Loucy (cell line): ENCODE data around the gene HDLBP.

Experiments used
- H2AFZ ChIP-seq: fragments of 200-600 bp; sonication (generic); 2 replicates; pipeline ENCODE4 v1.6.0; 2016; ENCODE audit warnings: antibody characterized with exemption, mild to moderate bottlenecking, low read length, moderate library complexity
- H3F3A ChIP-seq: fragments of 200-600 bp; 2 replicates; pipeline ENCODE4 v1.6.0; 2016; ENCODE audit warnings: antibody characterized with exemption, low read depth, mild to moderate bottlenecking
- H3K27me3 ChIP-seq: fragments of 200-600 bp; sonication (generic); 2 replicates; pipeline ENCODE4 v1.6.1; 2014; ENCODE audit warnings: low read length, mild to moderate bottlenecking; ENCODE audit not compliant: insufficient read depth, poor library complexity, severe bottlenecking
- H3K36me3 ChIP-seq: fragments of 200-600 bp; sonication (generic); 2 replicates; pipeline ENCODE4 v1.6.1; 2016; ENCODE audit warnings: low read length; ENCODE audit not compliant: insufficient read depth
- H3K4me1 ChIP-seq: fragments of 200-600 bp; sonication (generic); 2 replicates; pipeline ENCODE4 v1.5.1; 2014; ENCODE audit warnings: low read length, mild to moderate bottlenecking; ENCODE audit not compliant: insufficient read depth, poor library complexity, severe bottlenecking
- H3K4me2 ChIP-seq: fragments of 200-600 bp; sonication (generic); 2 replicates; pipeline ENCODE4 v1.6.0; 2014; ENCODE audit warnings: antibody characterized with exemption, low read length, low read depth, mild to moderate bottlenecking; ENCODE audit not compliant: poor library complexity, severe bottlenecking
- H3K4me3 ChIP-seq: fragments of 200-600 bp; sonication (generic); 2 replicates; pipeline ENCODE4 v1.5.1; 2014; ENCODE audit warnings: low read length, mild to moderate bottlenecking, mixed read lengths; ENCODE audit not compliant: poor library complexity, severe bottlenecking
- H3K79me2 ChIP-seq: fragments of 200-600 bp; sonication (generic); 2 replicates; pipeline ENCODE4 v1.6.1; 2014; ENCODE audit warnings: low read length; ENCODE audit not compliant: insufficient read depth
- H3K9ac ChIP-seq: fragments of 200-600 bp; sonication (generic); 2 replicates; pipeline ENCODE4 v1.6.0; 2014; ENCODE audit warnings: mild to moderate bottlenecking, low read depth, low read length, moderate library complexity; ENCODE audit not compliant: poor library complexity, severe bottlenecking
- H3K9me2 ChIP-seq: fragments of 200-600 bp; sonication (generic); replicated peaks from 2 replicates; pipeline ENCODE4 v1.6.1; 2016; ENCODE audit warnings: low read depth, low read length, mixed read lengths
- H3K9me3 ChIP-seq: fragments of 200-600 bp; sonication (generic); 2 replicates; pipeline ENCODE4 v1.6.1; 2014; ENCODE audit warnings: mild to moderate bottlenecking, antibody characterized with exemption, low read length, low read depth; ENCODE audit not compliant: insufficient read depth
- H4K20me1 ChIP-seq: fragments of 200-600 bp; sonication (generic); 2 replicates; pipeline ENCODE4 v1.6.0; 2014; ENCODE audit warnings: antibody characterized with exemption, low read length, mild to moderate bottlenecking; ENCODE audit not compliant: insufficient read depth, poor library complexity, severe bottlenecking
- EZH2phosphoT487 ChIP-seq: fragments of 200-600 bp; IDR thresholded peaks from 2 replicates; pipeline ENCODE4 v1.6.1; 2018; ENCODE audit warnings: antibody characterized with exemption, mild to moderate bottlenecking, moderate library complexity, borderline replicate concordance
- TF ChIP-seq, protein P1 (sequence below): fragments of 200-600 bp; sonication (generic); conservative IDR thresholded peaks from 2 replicates; pipeline ENCODE4 v1.5.1; 2014; ENCODE audit warnings: mild to moderate bottlenecking, antibody characterized with exemption, low read length

Gene HDLBP

DNA sequence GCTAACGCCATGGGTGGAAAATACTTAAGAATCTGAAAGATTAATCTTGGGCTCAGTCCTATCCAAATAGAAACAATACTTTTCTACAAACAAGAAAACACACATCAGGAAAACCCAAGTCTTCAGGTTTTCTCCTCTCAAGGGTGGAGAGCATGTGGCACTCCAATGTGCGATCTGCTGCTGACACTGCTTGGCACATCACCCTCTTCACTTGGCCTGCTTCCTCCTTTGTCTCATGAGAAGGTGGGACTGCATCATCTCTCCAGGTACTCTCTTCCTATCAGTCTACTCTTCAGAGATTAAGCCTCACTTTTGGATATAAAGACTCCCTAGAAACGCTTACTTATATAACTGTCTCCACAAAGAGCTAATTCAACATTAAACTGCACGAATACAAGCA, 26.4 kb downstream of the HDLBP start:
- H3K4me2 ChIP-seq: no peak overlapping the region
- H4K20me1 ChIP-seq: peaks cover 13% of the 10 kb centered on the region
- peaks cover 4% of the 10 kb centered on the region; the same call in 1 of the 2 replicates for H3F3A ChIP-seq
- H3K4me1 ChIP-seq: peaks cover 34% of the 10 kb centered on the region
- H2AFZ ChIP-seq: no peak overlapping the region
- TF ChIP-seq EZH2phosphoT487: no peak
- TF ChIP-seq, protein P1, sequence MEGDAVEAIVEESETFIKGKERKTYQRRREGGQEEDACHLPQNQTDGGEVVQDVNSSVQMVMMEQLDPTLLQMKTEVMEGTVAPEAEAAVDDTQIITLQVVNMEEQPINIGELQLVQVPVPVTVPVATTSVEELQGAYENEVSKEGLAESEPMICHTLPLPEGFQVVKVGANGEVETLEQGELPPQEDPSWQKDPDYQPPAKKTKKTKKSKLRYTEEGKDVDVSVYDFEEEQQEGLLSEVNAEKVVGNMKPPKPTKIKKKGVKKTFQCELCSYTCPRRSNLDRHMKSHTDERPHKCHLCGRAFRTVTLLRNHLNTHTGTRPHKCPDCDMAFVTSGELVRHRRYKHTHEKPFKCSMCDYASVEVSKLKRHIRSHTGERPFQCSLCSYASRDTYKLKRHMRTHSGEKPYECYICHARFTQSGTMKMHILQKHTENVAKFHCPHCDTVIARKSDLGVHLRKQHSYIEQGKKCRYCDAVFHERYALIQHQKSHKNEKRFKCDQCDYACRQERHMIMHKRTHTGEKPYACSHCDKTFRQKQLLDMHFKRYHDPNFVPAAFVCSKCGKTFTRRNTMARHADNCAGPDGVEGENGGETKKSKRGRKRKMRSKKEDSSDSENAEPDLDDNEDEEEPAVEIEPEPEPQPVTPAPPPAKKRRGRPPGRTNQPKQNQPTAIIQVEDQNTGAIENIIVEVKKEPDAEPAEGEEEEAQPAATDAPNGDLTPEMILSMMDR: no peak
- H3K27me3 ChIP-seq: no peaks in the 10 kb centered on the region
- no peak overlapping the region for H3K9ac ChIP-seq
- H3K9me2 ChIP-seq: no peaks in the 10 kb centered on the region
- H3K9me3 ChIP-seq: no peaks in the 10 kb centered on the region
- H3K4me3 ChIP-seq: no peak overlapping the region
- H3K79me2 ChIP-seq: peaks cover 96% of the 10 kb centered on the region
- H3K36me3 ChIP-seq: no peaks in the 10 kb centered on the region; the same call in 1 of the 2 replicates

DNA sequence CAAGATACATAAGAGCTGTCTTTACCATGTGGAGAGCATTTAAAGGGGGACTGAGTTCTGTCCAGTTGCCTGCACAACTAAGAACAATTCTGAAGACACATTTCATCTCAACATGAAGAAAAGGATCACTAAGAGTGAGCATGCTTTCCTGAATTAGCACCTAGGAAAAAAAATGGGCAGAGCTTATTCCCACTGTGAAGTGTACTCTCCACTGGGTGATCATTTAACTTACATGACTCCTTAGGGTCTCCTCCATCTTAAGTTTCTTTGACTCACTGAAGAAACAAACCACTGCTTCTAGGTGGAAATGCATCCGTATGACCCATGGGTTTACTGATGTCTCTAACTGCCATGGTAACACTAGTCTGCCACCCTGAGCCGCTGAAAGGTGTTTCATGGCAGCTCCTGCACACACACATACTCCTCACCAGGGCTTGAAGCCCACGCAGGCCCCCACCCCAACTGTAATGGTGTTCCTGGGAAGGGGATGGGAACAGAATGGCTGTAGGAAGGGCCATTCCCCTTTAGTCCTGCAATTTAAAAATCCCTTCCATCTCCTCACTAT, 27.1 kb downstream of the HDLBP start:
- H3K9me2 ChIP-seq: no peaks in the 10 kb centered on the region
- peaks cover 13% of the 10 kb centered on the region for H4K20me1 ChIP-seq
- peak overlapping the region; percentile 9 for H3K9ac ChIP-seq
- no peak overlapping the region for H2AFZ ChIP-seq
- H3K79me2 ChIP-seq: peaks cover 95% of the 10 kb centered on the region
- peaks cover 4% of the 10 kb centered on the region; the same call in 1 of the 2 replicates for H3F3A ChIP-seq
- no peaks in the 10 kb centered on the region for H3K27me3 ChIP-seq
- H3K36me3 ChIP-seq: no peaks in the 10 kb centered on the region; the same call in 1 of the 2 replicates
- no peak for TF ChIP-seq EZH2phosphoT487
- TF ChIP-seq, protein P1: no peak
- no peak overlapping the region for H3K4me2 ChIP-seq
- H3K4me1 ChIP-seq: peaks cover 34% of the 10 kb centered on the region
- no peak overlapping the region for H3K4me3 ChIP-seq
- H3K9me3 ChIP-seq: no peaks in the 10 kb centered on the region

DNA sequence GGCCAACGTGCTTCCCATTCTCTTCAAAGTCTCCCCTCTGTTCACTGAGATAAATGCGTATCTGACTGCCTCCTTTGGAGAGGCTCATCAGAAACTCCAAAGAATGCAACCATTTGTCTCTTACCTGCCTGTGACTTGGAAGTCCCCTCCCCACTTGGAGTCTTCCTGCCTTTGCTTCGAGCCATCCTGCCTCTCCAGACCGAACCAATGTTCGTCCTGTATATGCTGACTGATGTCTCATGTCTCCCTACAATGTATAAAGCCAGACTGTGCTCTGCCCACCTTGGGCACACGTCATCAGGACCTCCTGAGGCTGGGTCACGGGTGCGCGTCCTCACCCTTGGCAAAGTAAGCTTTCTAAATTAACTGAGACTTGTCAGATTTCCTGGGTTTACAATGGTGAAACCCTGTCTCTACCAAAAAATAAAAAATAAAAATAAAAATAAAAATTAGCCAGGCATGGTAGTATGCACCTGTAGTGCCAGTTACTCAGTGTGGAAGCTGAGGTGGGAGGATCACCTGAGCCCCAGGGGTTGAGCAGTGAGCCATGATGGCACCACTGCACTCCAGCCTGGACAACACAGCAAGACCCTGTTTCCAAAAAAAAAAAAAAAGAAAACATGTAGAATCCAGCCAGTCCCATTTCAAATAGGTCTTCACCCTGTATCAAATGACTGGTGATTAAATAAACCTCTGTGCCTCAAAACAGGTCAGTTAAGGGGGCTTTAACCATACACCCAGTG, 29.0 kb downstream of the HDLBP start:
- H3K9me2 ChIP-seq: no peaks in the 10 kb centered on the region
- H3K4me3 ChIP-seq: no peak overlapping the region
- H3K27me3 ChIP-seq: no peaks in the 10 kb centered on the region
- TF ChIP-seq, protein P1: no peak
- no peak for TF ChIP-seq EZH2phosphoT487
- no peak overlapping the region for H3K4me2 ChIP-seq
- H3K9me3 ChIP-seq: no peaks in the 10 kb centered on the region
- H4K20me1 ChIP-seq: peaks cover 7% of the 10 kb centered on the region
- peaks cover 23% of the 10 kb centered on the region for H3K4me1 ChIP-seq
- H3F3A ChIP-seq: peaks cover 7% of the 10 kb centered on the region; the same call in 1 of the 2 replicates
- H3K79me2 ChIP-seq: peaks cover 87% of the 10 kb centered on the region
- H3K9ac ChIP-seq: no peak overlapping the region
- no peaks in the 10 kb centered on the region; the same call in 1 of the 2 replicates for H3K36me3 ChIP-seq
- no peak overlapping the region for H2AFZ ChIP-seq
